GM12878 (cell line): ENCODE data around the gene GPI. TPM values are rescaled to one million over a fixed set of nuclear protein-coding genes. Genes with fewer than 3 reads are reported as not detected.

ENCODE experiments used
- ATAC-seq: fragments of 200-7000 bp; cut with Tn5 transposase; 3 replicates; pipeline ENCODE4 v1.9.1; 2020; ENCODE audit warnings: mild to moderate bottlenecking, moderate library complexity
- BruUV-seq: library from RNA; stranded (reverse); fragments of 400-500 nt; replicated peaks from 2 replicates; lab custom pipeline; 2021; lab: Mats Ljungman, UMichigan
- CTCF ChIA-PET: fragments of 300-600 bp; sonication (Branson Sonifier 250); formaldehyde crosslinking; extraction: SDS; loops from one replicate; lab custom pipeline; 2021; ENCODE audit warnings: inconsistent platforms; lab: Yijun Ruan, JAX
- POLR2A ChIA-PET: fragments of 350-600 bp; formaldehyde crosslinking; extraction: SDS; loops from one replicate; lab custom pipeline; 2021; ENCODE audit warnings: inconsistent platforms; lab: Charles Lee
- RAD21 ChIA-PET: fragments of 300-600 bp; sonication (Branson Sonifier 250); formaldehyde crosslinking; loops from one replicate; lab custom pipeline; 2023; ENCODE audit warnings: antibody characterized with exemption; ENCODE audit not compliant: unreplicated experiment; lab: Charles Lee
- SMC1A ChIA-PET: fragments of 300-600 bp; sonication (Branson Sonifier 250); formaldehyde crosslinking; loops from one replicate; lab custom pipeline; 2023; ENCODE audit not compliant: unreplicated experiment, uncharacterized antibody; lab: Charles Lee
- DNase-seq: peaks from one replicate; pipeline ENCODE4 v3.0.0-alpha.2; 2011; ENCODE audit warnings: low read depth, low spot score
- FAIRE-seq: peaks from 3 replicates; lab custom pipeline; 2011; peaks lifted over from hg19 to GRCh38; lab: Jason Lieb, UNC
- H2AFZ ChIP-seq: 2 replicates; pipeline ENCODE4 v1.6.0; 2011; ENCODE audit warnings: low read depth, low read length, control low read depth; ENCODE audit not compliant: control insufficient read depth
- H3K27ac ChIP-seq: 2 replicates; pipeline ENCODE4 v1.5.1; 2011; ENCODE audit warnings: control low read depth; ENCODE audit not compliant: control insufficient read depth, insufficient read depth
- H3K27me3 ChIP-seq, 2 experiments: replicated peaks in 1 of 2; 2 replicates each; pipeline versions ENCODE4 v1.6.0 to v1.6.1; 2011; ENCODE audit warnings: low read length in 1 of 2; ENCODE audit not compliant: control insufficient read depth in 2 of 2, insufficient read depth in 2 of 2
- H3K36me3 ChIP-seq, 2 experiments: 2 replicates each; pipeline ENCODE4 v1.5.1; 2011; ENCODE audit warnings: low read length in 1 of 2; ENCODE audit not compliant: control insufficient read depth in 2 of 2, insufficient read depth in 2 of 2
- H3K4me1 ChIP-seq: 2 replicates; pipeline ENCODE4 v1.6.1; 2011; ENCODE audit warnings: mild to moderate bottlenecking, low read length, moderate library complexity, mixed read lengths; ENCODE audit not compliant: control insufficient read depth, insufficient read depth
- H3K4me2 ChIP-seq: 2 replicates; pipeline ENCODE4 v1.6.0; 2011; ENCODE audit warnings: control low read depth; ENCODE audit not compliant: control insufficient read depth, insufficient read depth
- H3K4me3 ChIP-seq: fragments of 200-600 bp; sonication (generic); 2 replicates; pipeline ENCODE4 v1.5.1; 2016
- H3K79me2 ChIP-seq: 2 replicates; pipeline ENCODE4 v1.6.0; 2011; ENCODE audit warnings: low read length; ENCODE audit not compliant: control insufficient read depth, insufficient read depth
- H3K9ac ChIP-seq: 2 replicates; pipeline ENCODE4 v1.8.0; 2011; ENCODE audit warnings: low read length, control low read depth, mixed read lengths; ENCODE audit not compliant: control insufficient read depth, insufficient read depth
- H3K9me3 ChIP-seq: replicated peaks from 3 replicates; pipeline ENCODE4 v1.5.1; 2011; ENCODE audit warnings: mild to moderate bottlenecking, low read length; ENCODE audit not compliant: control insufficient read depth, insufficient read depth
- H4K20me1 ChIP-seq: 2 replicates; pipeline ENCODE4 v1.6.0; 2011; ENCODE audit not compliant: control insufficient read depth, insufficient read depth
- ATF2 ChIP-seq: IDR thresholded peaks from 2 replicates; pipeline ENCODE4 v1.6.1; 2012; ENCODE audit warnings: low read length, inconsistent platforms
- BHLHE40 ChIP-seq, 2 experiments: fragments of 450-650 bp in 1 of 2; IDR thresholded peaks; 2 replicates each; pipeline ENCODE4 v1.6.1; 2011 to 2017; ENCODE audit warnings: low read depth in 2 of 2, borderline replicate concordance in 1 of 2, improper control_type of control experiment in 1 of 2, low read length in 1 of 2, mild to moderate bottlenecking in 1 of 2
- EED ChIP-seq: sonication (generic); IDR thresholded peaks from 2 replicates; pipeline ENCODE4 v1.6.1; 2016; ENCODE audit warnings: antibody characterized with exemption, low read depth
- GABPA ChIP-seq: IDR thresholded peaks from 2 replicates; pipeline ENCODE4 v1.6.1; 2014; ENCODE audit warnings: antibody characterized with exemption, low read depth, mild to moderate bottlenecking, inconsistent platforms
- GATAD2B ChIP-seq: fragments of 450-650 bp; conservative IDR thresholded peaks from 2 replicates; pipeline ENCODE4 v1.6.1; 2017; ENCODE audit warnings: low read depth, mild to moderate bottlenecking, moderate library complexity
- HCFC1 ChIP-seq: fragments of 150-350 bp; IDR thresholded peaks from 2 replicates; pipeline ENCODE4 v1.6.1; 2014; ENCODE audit warnings: low read length
- NFIC ChIP-seq: IDR thresholded peaks from 2 replicates; pipeline ENCODE4 v1.6.1; 2012; ENCODE audit warnings: low read depth, mild to moderate bottlenecking, inconsistent platforms, low read length, moderate library complexity
- POLR2AphosphoS2 ChIP-seq: IDR thresholded peaks from 2 replicates; pipeline ENCODE4 v1.6.1; 2011; ENCODE audit warnings: low read depth, mild to moderate bottlenecking, low read length, improper control_type of control experiment, moderate library complexity
- RAD51 ChIP-seq: fragments of 450-650 bp; IDR thresholded peaks from 2 replicates; pipeline ENCODE4 v1.6.1; 2016; ENCODE audit warnings: moderate library complexity, mild to moderate bottlenecking, inconsistent platforms
- RB1 ChIP-seq: fragments of 450-650 bp; formaldehyde crosslinking; IDR thresholded peaks from 2 replicates; pipeline ENCODE4 v1.6.1; 2017; ENCODE audit warnings: mild to moderate bottlenecking, borderline replicate concordance
- RUNX3 ChIP-seq: IDR thresholded peaks from 2 replicates; pipeline ENCODE4 v1.6.1; 2012; ENCODE audit warnings: low read length, inconsistent platforms
- STAT1 ChIP-seq: fragments of 450-650 bp; conservative IDR thresholded peaks from 2 replicates; pipeline ENCODE4 v1.6.1; 2014; ENCODE audit warnings: antibody characterized with exemption, mild to moderate bottlenecking
- SUZ12 ChIP-seq: fragments of 200-600 bp; sonication (generic); IDR thresholded peaks from one replicate; pipeline ENCODE4 v1.6.1; 2018; ENCODE audit warnings: antibody characterized with exemption, mild to moderate bottlenecking; ENCODE audit not compliant: unreplicated experiment
- TARDBP ChIP-seq: IDR thresholded peaks from 2 replicates; pipeline ENCODE4 v1.6.1; 2016; ENCODE audit warnings: borderline replicate concordance
- WGBS: methylation state at CpG from one replicate; pipeline ENCODE4 v1.1.6; 2016; ENCODE audit warnings: low lambda C conversion rate; ENCODE audit not compliant: insufficient replicate concordance, insufficient coverage; ENCODE audit errors: missing lambda C conversion rate; 5-methylcytosine and 5-hydroxymethylcytosine counted together
- in situ Hi-C: fragments of 300-500 bp; cut with MboI; formaldehyde crosslinking; loops from 9 replicates; pipeline ENCODE4 v1.14.3; 2018; ENCODE audit warnings: mixed read lengths
- intact Hi-C: fragments of 100-400 bp; cut with micrococcal nuclease; formaldehyde crosslinking; loops from one replicate; pipeline ENCODE4 v1.14.2; 2022; ENCODE audit not compliant: unreplicated experiment
- polyA plus RNA-seq, 11 experiments: library from polyadenylated mRNA; depleted of rRNA in 4 of 11; unstranded in 6 of 11; stranded (reverse) in 5 of 11; fragments of >200 nt; fragmentation: Nextera tagmentation in 4 of 11; fragmentation: Illumina TruSeq in 1 of 11; extraction: Ambion mirVana in 4 of 11; extraction: Trizol in 1 of 11; gene quantifications; 1 replicate in 1 of 11; 2 replicates in 10 of 11; pipeline versions ENCODE4 v1.2.1 to v1.2.3, GENCODE V29; 2011 to 2016; ENCODE audit warnings: inconsistent platforms in 2 of 11, missing spikeins in 2 of 11, low read depth in 1 of 11
- total RNA-seq, 4 experiments: library from RNA; depleted of rRNA in 3 of 4; stranded (reverse); fragments of >200 nt in 3 of 4; fragmentation: Illumina TruSeq in 1 of 4; extraction: Trizol in 1 of 4; gene quantifications; 2 replicates each; pipeline versions ENCODE4 v1.2.1 to v1.2.3, GENCODE V29; 2013 to 2021
- TF ChIP-seq, protein P1 (sequence below): fragments of 150-350 bp; IDR thresholded peaks from 2 replicates; pipeline ENCODE4 v1.6.1; 2014; ENCODE audit warnings: mild to moderate bottlenecking, low read depth, low read length
- TF ChIP-seq, protein P2 (sequence below): IDR thresholded peaks from 2 replicates; pipeline ENCODE4 v1.6.1; 2012; ENCODE audit warnings: low read depth, low read length, improper control_type of control experiment

GPI gene
- total and polyA plus RNA-seq, 10 of the 15 experiments (the other 5 are each of a cell fraction or from before 2014, with no cell fraction given) = 124 to 400 (median 190) TPM

GRCh38 chr19:34319230-34319585 is 45.8 kb upstream of the GPI start:
- ChIA-PET POLR2A (no interaction called here), SMC1A (no interaction called here), CTCF (no interaction called here)
- Histone ChIP-seq H3K27me3 (no peaks in the 10 kb centered on the region), H3K4me1 (peaks cover 11% of the 10 kb centered on the region), H3K4me2 (no peak overlapping the region), H3K4me3 (no peak overlapping the region), H2AFZ (no peak overlapping the region), H3K9ac (no peak overlapping the region), H3K27ac (no peak overlapping the region), H3K79me2 (no peaks in the 10 kb centered on the region; the same call in 1 of the 2 replicates), H4K20me1 (no peaks in the 10 kb centered on the region), H3K36me3 (peaks cover 0 to 5% of the 10 kb centered on the region in 2 experiments; a peak in 2 of 4 replicates), H3K9me3 (no peaks in the 10 kb centered on the region)
- BruUV-seq = no TSS peak
- in situ Hi-C loops (no loop called here), intact Hi-C loops (no loop called here)
- DNase-seq (no peak), FAIRE-seq (no peak)
- 78% methylated on average over 3 of the region's 3 CpGs for WGBS
- TF ChIP-seq TARDBP (no peak), RAD51 (no peak), POLR2AphosphoS2 (no peak), BHLHE40 (IDR thresholded peaks at IDR 0.05; ENCODE audit: borderline replicate concordance in 1 of 2, low read depth in 2 of 2, low read length in 1 of 2) (no peak), NFIC (no peak), GABPA (no peak), SUZ12 (no peak)
- TF ChIP-seq, all 136 proteins: peak for 0
- RAD21 ChIA-PET = no interaction called here
- ATAC-seq = no peak

DNA sequence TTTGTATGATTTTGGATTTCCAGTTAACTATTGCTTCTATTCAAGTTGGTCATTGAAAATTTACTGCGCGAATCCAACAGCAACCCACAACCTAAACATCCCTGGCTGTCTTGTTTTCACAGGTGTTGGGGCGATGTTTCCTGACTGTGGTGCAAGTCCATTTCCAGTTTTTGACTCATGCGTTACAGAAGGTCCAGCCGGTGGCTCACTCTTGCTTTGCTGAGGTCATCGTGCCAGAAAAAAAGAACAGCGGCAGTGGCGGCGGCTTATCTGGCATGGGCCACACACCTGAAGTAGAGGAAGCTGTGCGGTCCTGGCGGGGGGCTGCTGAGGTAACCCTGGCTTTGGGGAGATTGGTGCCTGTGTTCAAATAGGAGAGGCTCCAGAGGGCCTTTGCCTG is 45.2 kb upstream of the GPI start:
- Histone ChIP-seq H4K20me1 (no peaks in the 10 kb centered on the region), H3K27me3 (no peaks in the 10 kb centered on the region), H3K4me1 (peaks cover 7% of the 10 kb centered on the region), H3K36me3 (peaks cover 0 to 5% of the 10 kb centered on the region in 2 experiments; a peak in 2 of 4 replicates), H3K9ac (no peak overlapping the region), H3K4me2 (no peak overlapping the region), H3K27ac (no peak overlapping the region), H2AFZ (no peak overlapping the region), H3K9me3 (no peaks in the 10 kb centered on the region), H3K79me2 (no peaks in the 10 kb centered on the region; the same call in 1 of the 2 replicates), H3K4me3 (no peak overlapping the region)
- in situ Hi-C loops (no loop called here), intact Hi-C loops (no loop called here)
- ChIA-PET CTCF (no interaction called here), SMC1A (no interaction called here), RAD21 (no interaction called here), POLR2A (interaction anchor here (0.7 kb wide), 1 partner anchor 128 kb away, joined by 3 read pairs; no protein-coding TSS in a partner anchor)
- over 99% methylated on average over 11 of the region's 11 CpGs for WGBS
- no peak for ATAC-seq
- BruUV-seq = no TSS peak
- no peak for DNase-seq
- no peak for FAIRE-seq
- TF ChIP-seq ATF2 = no peak
- TF ChIP-seq EED = no peak
- no peak for TF ChIP-seq GATAD2B
- TF ChIP-seq, protein P1, sequence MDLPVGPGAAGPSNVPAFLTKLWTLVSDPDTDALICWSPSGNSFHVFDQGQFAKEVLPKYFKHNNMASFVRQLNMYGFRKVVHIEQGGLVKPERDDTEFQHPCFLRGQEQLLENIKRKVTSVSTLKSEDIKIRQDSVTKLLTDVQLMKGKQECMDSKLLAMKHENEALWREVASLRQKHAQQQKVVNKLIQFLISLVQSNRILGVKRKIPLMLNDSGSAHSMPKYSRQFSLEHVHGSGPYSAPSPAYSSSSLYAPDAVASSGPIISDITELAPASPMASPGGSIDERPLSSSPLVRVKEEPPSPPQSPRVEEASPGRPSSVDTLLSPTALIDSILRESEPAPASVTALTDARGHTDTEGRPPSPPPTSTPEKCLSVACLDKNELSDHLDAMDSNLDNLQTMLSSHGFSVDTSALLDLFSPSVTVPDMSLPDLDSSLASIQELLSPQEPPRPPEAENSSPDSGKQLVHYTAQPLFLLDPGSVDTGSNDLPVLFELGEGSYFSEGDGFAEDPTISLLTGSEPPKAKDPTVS = no peak
- TF ChIP-seq, protein P2, sequence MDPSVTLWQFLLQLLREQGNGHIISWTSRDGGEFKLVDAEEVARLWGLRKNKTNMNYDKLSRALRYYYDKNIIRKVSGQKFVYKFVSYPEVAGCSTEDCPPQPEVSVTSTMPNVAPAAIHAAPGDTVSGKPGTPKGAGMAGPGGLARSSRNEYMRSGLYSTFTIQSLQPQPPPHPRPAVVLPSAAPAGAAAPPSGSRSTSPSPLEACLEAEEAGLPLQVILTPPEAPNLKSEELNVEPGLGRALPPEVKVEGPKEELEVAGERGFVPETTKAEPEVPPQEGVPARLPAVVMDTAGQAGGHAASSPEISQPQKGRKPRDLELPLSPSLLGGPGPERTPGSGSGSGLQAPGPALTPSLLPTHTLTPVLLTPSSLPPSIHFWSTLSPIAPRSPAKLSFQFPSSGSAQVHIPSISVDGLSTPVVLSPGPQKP = no peak
- TF ChIP-seq HCFC1 = no peak
- TF ChIP-seq RUNX3 = no peak
- no peak for TF ChIP-seq STAT1
- no peak for TF ChIP-seq RB1
